ENCODE data around the gene GLIPR2.

DNA sequence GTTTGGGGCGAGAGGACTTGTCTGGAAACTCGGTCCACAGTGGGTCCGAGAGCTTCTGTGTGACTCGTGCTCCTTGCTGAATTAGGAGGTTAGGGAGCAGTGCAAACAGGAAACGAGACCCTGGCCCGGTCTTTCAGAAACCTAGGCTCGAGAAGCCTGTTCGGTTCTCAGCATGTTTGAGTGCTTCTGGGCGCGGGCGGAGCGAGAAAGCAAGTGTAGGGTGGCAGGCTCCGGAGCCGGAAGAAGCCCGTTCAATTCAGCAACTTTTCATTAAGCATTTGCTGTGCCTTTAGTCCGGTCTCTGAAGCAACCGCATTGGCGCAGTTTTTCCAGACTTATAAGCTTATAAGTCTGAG, 54.7 kb downstream of the GLIPR2 start:
- TF ChIP-seq CREB1 (CRISPR knock-in tag; IDR thresholded peaks at IDR 0.05; ENCODE audit: low read depth): no peak
- TF ChIP-seq, protein P1, sequence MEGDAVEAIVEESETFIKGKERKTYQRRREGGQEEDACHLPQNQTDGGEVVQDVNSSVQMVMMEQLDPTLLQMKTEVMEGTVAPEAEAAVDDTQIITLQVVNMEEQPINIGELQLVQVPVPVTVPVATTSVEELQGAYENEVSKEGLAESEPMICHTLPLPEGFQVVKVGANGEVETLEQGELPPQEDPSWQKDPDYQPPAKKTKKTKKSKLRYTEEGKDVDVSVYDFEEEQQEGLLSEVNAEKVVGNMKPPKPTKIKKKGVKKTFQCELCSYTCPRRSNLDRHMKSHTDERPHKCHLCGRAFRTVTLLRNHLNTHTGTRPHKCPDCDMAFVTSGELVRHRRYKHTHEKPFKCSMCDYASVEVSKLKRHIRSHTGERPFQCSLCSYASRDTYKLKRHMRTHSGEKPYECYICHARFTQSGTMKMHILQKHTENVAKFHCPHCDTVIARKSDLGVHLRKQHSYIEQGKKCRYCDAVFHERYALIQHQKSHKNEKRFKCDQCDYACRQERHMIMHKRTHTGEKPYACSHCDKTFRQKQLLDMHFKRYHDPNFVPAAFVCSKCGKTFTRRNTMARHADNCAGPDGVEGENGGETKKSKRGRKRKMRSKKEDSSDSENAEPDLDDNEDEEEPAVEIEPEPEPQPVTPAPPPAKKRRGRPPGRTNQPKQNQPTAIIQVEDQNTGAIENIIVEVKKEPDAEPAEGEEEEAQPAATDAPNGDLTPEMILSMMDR (conservative IDR thresholded peaks at IDR 0.05; ENCODE audit: low read depth in 2 of 2): no peak

All from GM23338 (cell line).